Measurements from ENCODE around the gene ZNF492.

ZNF492 gene

DNA sequence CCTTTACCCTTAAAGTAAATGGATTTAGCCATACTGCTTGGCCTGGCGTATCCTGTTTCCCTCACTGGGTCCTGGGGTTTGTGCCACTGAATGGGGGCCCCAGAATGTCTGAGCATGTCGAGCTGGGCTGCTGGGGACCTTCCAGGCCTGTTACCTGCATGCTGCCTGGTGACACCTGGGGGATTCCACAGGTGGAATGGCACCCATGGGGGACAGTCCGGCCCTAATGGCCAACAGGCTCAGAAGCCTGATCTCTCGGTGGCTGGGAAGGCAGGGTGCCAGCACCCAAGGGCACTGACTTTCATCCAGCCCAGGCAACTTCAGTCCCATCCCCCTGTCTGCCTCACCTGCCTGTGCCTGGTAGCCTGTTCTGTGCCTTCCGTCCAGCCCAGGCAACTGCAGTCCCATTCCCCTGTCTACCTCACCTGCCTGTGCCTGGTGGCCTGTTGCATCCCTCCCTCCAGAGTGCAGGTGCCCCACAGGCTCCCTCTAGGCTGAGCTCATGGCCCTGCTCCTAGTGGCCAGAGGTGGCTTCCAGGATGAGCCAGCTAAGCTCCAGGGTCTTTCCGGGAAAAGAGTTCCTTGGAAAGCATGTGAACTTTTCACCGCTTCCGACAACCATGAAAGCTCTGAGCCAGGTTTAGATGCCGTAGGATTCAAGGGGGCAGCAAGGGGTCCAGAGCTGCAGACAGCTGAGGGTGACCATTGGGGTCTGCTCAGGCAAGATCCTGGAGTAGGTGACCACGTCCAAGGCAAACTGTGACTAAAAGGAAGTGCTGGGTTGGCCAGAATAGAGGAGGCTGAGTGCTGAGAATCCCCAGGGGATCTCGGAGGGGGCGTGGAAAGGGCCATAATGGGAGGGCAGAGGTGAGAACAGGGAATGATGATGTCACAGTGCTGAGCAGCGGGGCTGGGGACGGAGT, 30.3 kb upstream of the ZNF492 start:
- H3K9me2 ChIP-seq (replicated peaks; ENCODE audit: insufficient read depth, low read length), result no peaks in the 10 kb centered on the region
- TF ChIP-seq CTCF (IDR thresholded peaks at IDR 0.05; ENCODE audit: insufficient read depth, low read length, poor library complexity, severe bottlenecking) (no peak), EZH2phosphoT487 (conservative IDR thresholded peaks at IDR 0.05; ENCODE audit: low read length) (no peak)
- no peaks in the 10 kb centered on the region for H3K9me3 ChIP-seq (ENCODE audit: insufficient read depth, low read length)
- no peaks in the 10 kb centered on the region for H4K20me1 ChIP-seq (ENCODE audit: low read depth, low read length)
- no peak overlapping the region for H3K4me3 ChIP-seq (ENCODE audit: insufficient read depth, low read length, poor library complexity, severe bottlenecking)
- no peaks in the 10 kb centered on the region for H3K27me3 ChIP-seq (ENCODE audit: low read length)
- H3K79me2 ChIP-seq (ENCODE audit: insufficient read depth, low read length), result no peaks in the 10 kb centered on the region
- H3K4me2 ChIP-seq (ENCODE audit: low read depth, low read length, poor library complexity, severe bottlenecking), result no peak overlapping the region
- H3K9ac ChIP-seq (ENCODE audit: low read length), result no peak overlapping the region
- H3F3A ChIP-seq (ENCODE audit: insufficient read depth), result no peaks in the 10 kb centered on the region
- no peaks in the 10 kb centered on the region for H3K36me3 ChIP-seq (ENCODE audit: low read length)
- H2AFZ ChIP-seq (ENCODE audit: low read depth, low read length, severe bottlenecking), result no peak overlapping the region
- H3K27ac ChIP-seq (ENCODE audit: low read depth, low read length), result no peak overlapping the region

DNA sequence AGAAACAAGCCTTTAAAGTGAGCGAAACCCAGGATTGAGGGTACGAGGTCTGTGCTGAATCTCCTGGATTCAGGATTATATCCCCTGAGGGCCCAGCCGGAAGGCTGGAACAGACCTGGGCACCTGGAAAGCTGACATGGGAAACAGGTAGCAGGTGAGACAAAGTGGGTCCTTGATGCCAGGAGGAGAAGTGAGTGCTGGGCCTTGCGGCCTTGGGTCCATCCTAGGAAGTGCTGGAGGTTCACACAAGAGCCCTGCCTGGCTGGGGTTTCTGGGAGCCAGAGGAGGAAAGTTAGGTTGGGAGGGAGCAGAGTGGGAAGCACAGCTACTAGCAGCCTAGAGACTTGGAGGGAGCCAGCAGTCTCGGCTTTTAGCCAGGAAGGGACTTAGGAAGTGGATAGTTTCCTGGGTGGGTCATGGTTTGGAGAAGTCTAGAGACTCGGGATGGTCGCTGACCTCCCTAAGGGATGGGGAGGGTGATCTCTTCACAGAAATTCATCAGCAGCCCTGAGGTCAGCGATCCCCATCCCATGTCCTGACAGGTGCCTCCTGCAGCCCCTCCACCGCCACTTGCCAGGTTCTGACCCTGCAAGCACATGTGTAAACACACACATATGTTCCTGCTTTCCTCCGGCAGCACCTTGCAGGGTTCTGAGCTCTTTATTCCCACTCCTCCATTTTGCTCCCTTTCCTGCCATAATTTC, 29.4 kb upstream of the ZNF492 start:
- H2AFZ ChIP-seq (ENCODE audit: low read depth, low read length, severe bottlenecking), result no peak overlapping the region
- no peaks in the 10 kb centered on the region for H3F3A ChIP-seq (ENCODE audit: insufficient read depth)
- H3K9me3 ChIP-seq (ENCODE audit: insufficient read depth, low read length), result no peaks in the 10 kb centered on the region
- no peaks in the 10 kb centered on the region for H4K20me1 ChIP-seq (ENCODE audit: low read depth, low read length)
- no peak overlapping the region for H3K4me3 ChIP-seq (ENCODE audit: insufficient read depth, low read length, poor library complexity, severe bottlenecking)
- H3K9me2 ChIP-seq (replicated peaks; ENCODE audit: insufficient read depth, low read length), result no peaks in the 10 kb centered on the region
- no peak overlapping the region for H3K27ac ChIP-seq (ENCODE audit: low read depth, low read length)
- no peak for TF ChIP-seq CTCF (IDR thresholded peaks at IDR 0.05; ENCODE audit: insufficient read depth, low read length, poor library complexity, severe bottlenecking)
- TF ChIP-seq EZH2phosphoT487 (conservative IDR thresholded peaks at IDR 0.05; ENCODE audit: low read length), result no peak
- no peaks in the 10 kb centered on the region for H3K36me3 ChIP-seq (ENCODE audit: low read length)
- H3K27me3 ChIP-seq (ENCODE audit: low read length), result no peaks in the 10 kb centered on the region
- no peak overlapping the region for H3K9ac ChIP-seq (ENCODE audit: low read length)
- no peaks in the 10 kb centered on the region for H3K79me2 ChIP-seq (ENCODE audit: insufficient read depth, low read length)
- no peak overlapping the region for H3K4me2 ChIP-seq (ENCODE audit: low read depth, low read length, poor library complexity, severe bottlenecking)

DNA sequence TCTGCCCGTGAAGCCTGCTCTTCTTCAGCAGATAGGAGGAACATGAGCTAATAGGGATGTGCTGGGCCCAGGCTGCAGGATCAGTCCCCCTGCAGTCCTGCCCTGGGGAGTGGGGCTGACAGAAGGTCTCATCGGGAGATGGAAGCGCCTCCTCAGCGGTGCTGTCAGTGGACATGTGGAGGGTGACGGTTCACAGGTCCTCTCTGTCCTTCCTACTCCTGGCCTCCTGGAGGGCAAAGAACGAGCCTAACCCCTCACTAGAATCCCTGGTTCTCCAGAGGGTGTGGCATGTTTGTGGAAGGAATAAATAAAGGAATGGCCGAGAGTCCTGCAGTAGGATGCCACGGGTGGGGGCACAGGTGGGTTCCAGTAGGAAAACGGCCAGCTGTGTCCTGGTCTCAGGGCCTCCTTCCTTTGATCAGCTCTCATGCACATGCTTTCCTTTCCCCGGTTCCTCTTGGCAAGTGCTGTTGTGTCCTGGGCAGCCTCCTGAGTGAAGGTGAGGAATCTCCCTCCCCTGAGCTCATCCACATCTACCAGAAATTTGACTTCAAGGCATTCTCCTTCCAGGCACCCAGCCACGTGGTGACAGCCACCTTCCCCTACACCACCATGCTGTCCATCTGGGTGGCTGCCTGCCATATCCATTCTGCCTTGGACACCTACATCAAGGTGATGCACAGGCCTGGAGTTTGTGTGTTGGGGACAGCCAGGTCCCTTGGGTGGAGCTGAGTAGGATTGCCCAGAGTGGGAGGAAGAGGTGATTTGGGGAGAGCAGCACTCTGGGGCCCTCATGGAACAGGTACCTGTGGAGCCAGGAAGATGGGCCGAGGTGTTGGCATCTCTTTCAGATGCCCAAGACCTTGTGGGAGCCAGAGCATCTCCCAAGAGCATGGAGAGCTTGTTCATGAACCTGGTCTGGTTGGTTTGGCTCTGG, 28.6 kb upstream of the ZNF492 start:
- Histone ChIP-seq H3K27me3 (ENCODE audit: low read length) (no peaks in the 10 kb centered on the region), H3K9ac (ENCODE audit: low read length) (no peak overlapping the region), H3K4me2 (ENCODE audit: low read depth, low read length, poor library complexity, severe bottlenecking) (no peak overlapping the region), H3K27ac (ENCODE audit: low read depth, low read length) (no peak overlapping the region), H2AFZ (ENCODE audit: low read depth, low read length, severe bottlenecking) (no peak overlapping the region), H3K4me3 (ENCODE audit: insufficient read depth, low read length, poor library complexity, severe bottlenecking) (no peak overlapping the region), H3F3A (ENCODE audit: insufficient read depth) (no peaks in the 10 kb centered on the region), H3K79me2 (ENCODE audit: insufficient read depth, low read length) (no peaks in the 10 kb centered on the region), H3K36me3 (ENCODE audit: low read length) (no peaks in the 10 kb centered on the region), H3K9me2 (replicated peaks; ENCODE audit: insufficient read depth, low read length) (no peaks in the 10 kb centered on the region), H3K9me3 (ENCODE audit: insufficient read depth, low read length) (no peaks in the 10 kb centered on the region), H4K20me1 (ENCODE audit: low read depth, low read length) (no peaks in the 10 kb centered on the region)
- no peak for TF ChIP-seq CTCF (IDR thresholded peaks at IDR 0.05; ENCODE audit: insufficient read depth, low read length, poor library complexity, severe bottlenecking)

All from SU-DHL-6 (cell line).